ENCODE results near the gene PRKCH. TPM values are rescaled to one million over a fixed set of nuclear protein-coding genes. Genes with fewer than 3 reads are reported as not detected.
"Not testable (repeated sequence)": the region's sequence is repeated elsewhere in the genome, so short reads cannot be mapped to it uniquely, and the experiment has no call there.

Gene PRKCH
- total and polyA plus RNA-seq, 8 donors, result 35.2 to 48.8 (median 43.1) TPM

DNA sequence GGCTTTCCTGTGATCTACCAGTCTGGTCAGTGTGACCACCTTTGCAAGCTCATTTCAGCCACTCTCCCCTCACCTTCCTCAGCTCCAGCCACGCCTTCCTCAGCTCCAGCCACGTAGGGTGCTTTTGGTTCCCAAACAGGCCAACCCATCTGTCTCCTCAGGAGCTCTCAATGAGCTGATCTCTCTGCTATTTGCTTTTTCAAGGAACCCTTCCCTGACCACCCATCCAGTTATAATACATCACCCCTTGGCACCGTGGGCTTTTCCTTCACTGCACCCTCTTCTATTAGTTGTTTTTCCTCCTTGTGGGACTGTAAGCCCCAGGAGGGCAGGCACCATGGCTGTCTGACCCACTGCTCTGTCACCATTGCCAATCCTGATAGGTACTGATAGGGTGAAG, 2.3 kb upstream of the PRKCH start:
- Histone ChIP-seq H3K27me3 (peaks cover 0 to 25% of the 10 kb centered on the region in 2 donors), H3K9me3 (no peaks in the 10 kb centered on the region), H3K27ac (no peak overlapping the region), H3K4me1 (peaks cover 3 to 15% of the 10 kb centered on the region in 2 donors), H3K4me3 (no peak overlapping the region), H3K36me3 (no peaks in the 10 kb centered on the region)
- ATAC-seq (no peak), DNase-seq (no peak)
- intact Hi-C loops (cut with DNase I), result no loop called here
- no peak for TF ChIP-seq CTCF (IDR thresholded peaks at IDR 0.05)

GRCh38 chr14:61319706-61320105, 1.7 kb upstream of the PRKCH start:
- H3K9me3 ChIP-seq, result no peaks in the 10 kb centered on the region
- peaks cover 0 to 25% of the 10 kb centered on the region in 2 donors for H3K27me3 ChIP-seq
- H3K4me1 ChIP-seq, result peaks cover 3 to 15% of the 10 kb centered on the region in 2 donors
- no peak overlapping the region for H3K4me3 ChIP-seq
- no peak for TF ChIP-seq CTCF (IDR thresholded peaks at IDR 0.05)
- DNase-seq (no peak), ATAC-seq (no peak)
- H3K36me3 ChIP-seq, result no peaks in the 10 kb centered on the region
- no peak overlapping the region for H3K27ac ChIP-seq
- intact Hi-C loops (cut with DNase I), result loop anchor here in 1 of 2 donors (10.0 kb wide), 1 partner anchor 115 kb away; no protein-coding TSS in a partner anchor

GRCh38 chr14:61320170-61320569, 1.2 kb upstream of the PRKCH start:
- H3K36me3 ChIP-seq, ATAC-seq, H3K9me3 ChIP-seq, H3K4me3 ChIP-seq, H3K27ac ChIP-seq, DNase-seq: not testable (repeated sequence)
- Histone ChIP-seq H3K27me3 (peaks cover 0 to 25% of the 10 kb centered on the region in 2 donors), H3K4me1 (peaks cover 3 to 15% of the 10 kb centered on the region in 2 donors)
- intact Hi-C loops (cut with DNase I), result loop anchor here in 1 of 2 donors (10.0 kb wide), 1 partner anchor 115 kb away; no protein-coding TSS in a partner anchor

GRCh38 chr14:61320806-61321384, 484 bp upstream of the PRKCH start:
- ATAC-seq, result peak; percentile 4
- peak overlapping the region; percentile 66 to 85 for H3K27ac ChIP-seq
- no peak for DNase-seq
- no peak for TF ChIP-seq CTCF (IDR thresholded peaks at IDR 0.05)
- no peaks in the 10 kb centered on the region for H3K36me3 ChIP-seq
- H3K9me3 ChIP-seq, result no peaks in the 10 kb centered on the region
- peaks cover 3 to 15% of the 10 kb centered on the region in 2 donors for H3K4me1 ChIP-seq
- H3K4me3 ChIP-seq, result peak overlapping the region; percentile 65 to 72
- peaks cover 0 to 25% of the 10 kb centered on the region in 2 donors for H3K27me3 ChIP-seq
- intact Hi-C loops (cut with DNase I), result loop anchor here in 1 of 2 donors (10.0 kb wide), 1 partner anchor 114 kb away; no protein-coding TSS in a partner anchor

DNA sequence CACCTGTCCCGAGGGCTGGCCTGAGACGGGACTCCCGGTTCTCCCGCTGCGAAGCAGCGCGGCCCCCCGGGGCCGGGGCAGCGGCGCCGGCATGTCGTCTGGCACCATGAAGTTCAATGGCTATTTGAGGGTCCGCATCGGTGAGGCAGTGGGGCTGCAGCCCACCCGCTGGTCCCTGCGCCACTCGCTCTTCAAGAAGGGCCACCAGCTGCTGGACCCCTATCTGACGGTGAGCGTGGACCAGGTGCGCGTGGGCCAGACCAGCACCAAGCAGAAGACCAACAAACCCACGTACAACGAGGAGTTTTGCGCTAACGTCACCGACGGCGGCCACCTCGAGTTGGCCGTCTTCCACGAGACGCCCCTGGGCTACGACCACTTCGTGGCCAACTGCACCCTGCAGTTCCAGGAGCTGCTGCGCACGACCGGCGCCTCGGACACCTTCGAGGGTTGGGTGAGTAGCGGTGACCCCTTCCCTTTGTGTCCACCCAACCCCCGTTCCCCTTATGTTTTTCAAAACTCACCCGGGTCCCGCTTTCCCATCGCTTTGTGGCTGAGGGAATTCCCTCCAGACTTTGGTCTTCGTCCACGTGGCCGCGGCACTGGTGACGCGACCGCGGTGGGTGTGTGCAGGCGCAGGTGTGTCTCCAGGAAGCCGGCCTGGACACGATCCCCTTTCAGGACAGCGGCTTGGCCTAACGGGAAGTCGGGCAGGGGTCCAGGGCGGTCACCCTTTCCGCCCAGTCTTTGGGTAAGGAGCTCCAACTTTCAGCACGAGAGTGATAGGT, 826 bp downstream of the PRKCH start:
- intact Hi-C loops (cut with DNase I), result loop anchor here in 1 of 2 donors (10.0 kb wide), 1 partner anchor 113 kb away; no protein-coding TSS in a partner anchor
- H3K4me3 ChIP-seq, result peak overlapping the region; percentile 65 to 72
- peak; percentile 66 for ATAC-seq

More for the DNA sequence above, 826 bp downstream of the PRKCH start:
- Histone ChIP-seq H3K36me3 (no peaks in the 10 kb centered on the region), H3K27ac (peak overlapping the region; percentile 66 to 85), H3K27me3 (peaks cover 0 to 25% of the 10 kb centered on the region in 2 donors), H3K9me3 (no peaks in the 10 kb centered on the region), H3K4me1 (peaks cover 3 to 24% of the 10 kb centered on the region in 2 donors)
- DNase-seq, result peak; percentile 33 to 86 (median 62)
- TF ChIP-seq CTCF (IDR thresholded peaks at IDR 0.05), result no peak
